IMR-90 (cell line): ENCODE data around the gene ZYX. TPM values are rescaled to one million over a fixed set of nuclear protein-coding genes. Genes with fewer than 3 reads are reported as not detected.

ENCODE experiments used
- ATAC-seq: fragments of 200-7000 bp; cut with Tn5 transposase; 2 replicates; pipeline ENCODE4 v1.9.1; 2020; ENCODE audit warnings: low read depth, mild to moderate bottlenecking, moderate library complexity
- BruUV-seq: library from RNA; stranded (reverse); fragments of 400-500 nt; replicated peaks from 2 replicates; lab custom pipeline; 2021; lab: Mats Ljungman, UMichigan
- CTCF ChIA-PET: fragments of 300-600 bp; formaldehyde crosslinking; extraction: SDS; loops from one replicate; lab custom pipeline; 2021; ENCODE audit warnings: antibody characterized with exemption; lab: Yijun Ruan, JAX
- POLR2A ChIA-PET: fragments of 300-600 bp; sonication (Branson Sonifier 250); formaldehyde crosslinking; loops from one replicate; lab custom pipeline; 2022; ENCODE audit warnings: antibody characterized with exemption; ENCODE audit not compliant: unreplicated experiment; lab: Charles Lee
- DNase-seq: peaks from one replicate; pipeline ENCODE4 v3.0.0; 2013
- H2AFZ ChIP-seq: replicated peaks from 2 replicates; pipeline ENCODE3; 2013; ENCODE audit warnings: low read length, mild to moderate bottlenecking; ENCODE audit not compliant: poor library complexity
- H2AK5ac ChIP-seq: 2 replicates; pipeline ENCODE4 v1.6.1; 2013; ENCODE audit warnings: low read depth, low read length, inconsistent platforms
- H2AK9ac ChIP-seq: replicated peaks from 2 replicates; pipeline ENCODE3; 2013; ENCODE audit warnings: mild to moderate bottlenecking, low read depth, low read length, moderate library complexity; ENCODE audit not compliant: poor library complexity
- H2BK120ac ChIP-seq: 2 replicates; pipeline ENCODE4 v1.6.1; 2013; ENCODE audit warnings: low read depth, low read length, inconsistent platforms
- H2BK15ac ChIP-seq: 3 replicates; pipeline ENCODE4 v1.6.1; 2013; ENCODE audit warnings: low read depth, low read length, inconsistent platforms
- H2BK20ac ChIP-seq: 2 replicates; pipeline ENCODE4 v1.6.1; 2013; ENCODE audit warnings: low read depth, mild to moderate bottlenecking, inconsistent platforms, low read length, moderate library complexity
- H2BK5ac ChIP-seq: 2 replicates; pipeline ENCODE4 v1.6.1; 2013; ENCODE audit warnings: mild to moderate bottlenecking, low read depth, low read length, inconsistent platforms; ENCODE audit not compliant: poor library complexity, severe bottlenecking
- H3K14ac ChIP-seq: replicated peaks from 2 replicates; pipeline ENCODE4 v1.6.1; 2013; ENCODE audit warnings: low read depth, low read length, inconsistent platforms
- H3K18ac ChIP-seq: 2 replicates; pipeline ENCODE4 v1.6.1; 2013; ENCODE audit warnings: low read depth, low read length, control low read depth
- H3K23ac ChIP-seq: 2 replicates; pipeline ENCODE4 v1.6.1; 2013; ENCODE audit warnings: low read depth, low read length, inconsistent platforms
- H3K27ac ChIP-seq: 2 replicates; pipeline ENCODE4 v1.5.1; 2013; ENCODE audit warnings: mild to moderate bottlenecking, control low read depth, low read length; ENCODE audit not compliant: insufficient read depth
- H3K27me3 ChIP-seq: 2 replicates; pipeline ENCODE4 v1.6.1; 2013; ENCODE audit warnings: low read length; ENCODE audit not compliant: control insufficient read depth, insufficient read depth
- H3K36me3 ChIP-seq: 2 replicates; pipeline ENCODE4 v1.6.1; 2013; ENCODE audit warnings: low read length, mixed read lengths; ENCODE audit not compliant: control insufficient read depth, insufficient read depth
- H3K4ac ChIP-seq: 2 replicates; pipeline ENCODE4 v1.6.1; 2013; ENCODE audit warnings: low read depth, low read length, inconsistent platforms
- H3K4me1 ChIP-seq: 2 replicates; pipeline ENCODE4 v1.6.1; 2013; ENCODE audit warnings: low read length, mixed read lengths; ENCODE audit not compliant: control insufficient read depth, insufficient read depth
- H3K4me2 ChIP-seq: 2 replicates; pipeline ENCODE4 v1.6.1; 2013; ENCODE audit warnings: low read depth, mild to moderate bottlenecking, control low read depth, low read length, moderate library complexity
- H3K4me3 ChIP-seq: 2 replicates; pipeline ENCODE4 v1.5.1; 2013; ENCODE audit warnings: low read depth, mild to moderate bottlenecking, control low read depth, low read length, moderate library complexity; ENCODE audit not compliant: insufficient read depth
- H3K56ac ChIP-seq: 2 replicates; pipeline ENCODE4 v1.6.1; 2013; ENCODE audit warnings: low read length, inconsistent platforms; ENCODE audit not compliant: insufficient read depth; ENCODE audit errors: extremely low read depth
- H3K79me1 ChIP-seq, 2 experiments: 2 replicates each; pipeline ENCODE4 v1.6.1; 2013; ENCODE audit warnings: low read length in 2 of 2, inconsistent platforms in 1 of 2, low read depth in 1 of 2
- H3K9ac ChIP-seq: 2 replicates; pipeline ENCODE4 v1.6.1; 2013; ENCODE audit warnings: low read depth, low read length, control low read depth
- H3K9me1 ChIP-seq: 2 replicates; pipeline ENCODE4 v1.6.1; 2013; ENCODE audit warnings: low read length, inconsistent platforms; ENCODE audit not compliant: insufficient read depth
- H3K9me3 ChIP-seq: 2 replicates; pipeline ENCODE4 v1.6.1; 2013; ENCODE audit warnings: low read length; ENCODE audit not compliant: control insufficient read depth, insufficient read depth
- H4K20me1 ChIP-seq: 2 replicates; pipeline ENCODE4 v1.6.1; 2013; ENCODE audit warnings: low read length, inconsistent platforms; ENCODE audit not compliant: insufficient read depth
- H4K5ac ChIP-seq: 2 replicates; pipeline ENCODE4 v1.6.1; 2013; ENCODE audit warnings: mild to moderate bottlenecking, low read depth, low read length, control low read depth
- H4K8ac ChIP-seq, 2 experiments: 2 replicates each; pipeline ENCODE4 v1.6.1; 2013; ENCODE audit warnings: low read depth in 2 of 2, low read length in 2 of 2, control low read depth in 1 of 2, inconsistent platforms in 1 of 2
- H4K91ac ChIP-seq: 2 replicates; pipeline ENCODE4 v1.6.1; 2013; ENCODE audit warnings: low read depth, low read length, inconsistent platforms; ENCODE audit not compliant: insufficient read depth
- BHLHE40 ChIP-seq: fragments of 150-350 bp; IDR thresholded peaks from 2 replicates; pipeline ENCODE4 v1.6.1; 2016; ENCODE audit warnings: mild to moderate bottlenecking, low read depth, low read length
- CEBPB ChIP-seq: IDR thresholded peaks from 2 replicates; pipeline ENCODE4 v1.6.1; 2012; ENCODE audit warnings: low read depth, low read length, improper control_type of control experiment
- CHD1 ChIP-seq: IDR thresholded peaks from 2 replicates; pipeline ENCODE4 v1.6.1; 2012; ENCODE audit warnings: low read depth, low read length, improper control_type of control experiment
- CTCF ChIP-seq: conservative IDR thresholded peaks from 2 replicates; pipeline ENCODE4 v1.5.1; 2012; ENCODE audit warnings: mild to moderate bottlenecking, low read depth, low read length, improper control_type of control experiment
- ELK1 ChIP-seq: fragments of 150-350 bp; IDR thresholded peaks from 2 replicates; pipeline ENCODE4 v1.6.1; 2016; ENCODE audit warnings: low read depth, mild to moderate bottlenecking, low read length, moderate library complexity, borderline replicate concordance
- FOS ChIP-seq: fragments of 150-350 bp; IDR thresholded peaks from 2 replicates; pipeline ENCODE4 v1.6.1; 2016; ENCODE audit warnings: low read depth, low read length
- MAZ ChIP-seq: IDR thresholded peaks from 2 replicates; pipeline ENCODE4 v1.6.1; 2012; ENCODE audit warnings: low read depth, mild to moderate bottlenecking, low read length, improper control_type of control experiment, moderate library complexity, borderline replicate concordance
- MXI1 ChIP-seq: IDR thresholded peaks from 2 replicates; pipeline ENCODE4 v1.6.1; 2012; ENCODE audit warnings: low read depth, mild to moderate bottlenecking, low read length, moderate library complexity, borderline replicate concordance
- NFE2L2 ChIP-seq: fragments of 150-350 bp; IDR thresholded peaks from 2 replicates; pipeline ENCODE4 v1.6.1; 2016; ENCODE audit warnings: low read depth, mild to moderate bottlenecking, low read length
- RAD21 ChIP-seq: IDR thresholded peaks from 2 replicates; pipeline ENCODE4 v1.6.1; 2012; ENCODE audit warnings: low read length, improper control_type of control experiment
- RCOR1 ChIP-seq: IDR thresholded peaks from 2 replicates; pipeline ENCODE4 v1.6.1; 2012; ENCODE audit warnings: mild to moderate bottlenecking, low read length, improper control_type of control experiment; ENCODE audit not compliant: insufficient replicate concordance
- RFX5 ChIP-seq: IDR thresholded peaks from 2 replicates; pipeline ENCODE4 v1.8.0; 2012; ENCODE audit warnings: low read depth, mild to moderate bottlenecking, low read length, moderate library complexity
- USF2 ChIP-seq: fragments of 150-350 bp; IDR thresholded peaks from 2 replicates; pipeline ENCODE4 v1.6.1; 2017; ENCODE audit warnings: mild to moderate bottlenecking, antibody characterized with exemption, low read length, low read depth
- WGBS, 2 experiments: methylation state at CpG; one replicate each; pipeline versions ENCODE4 v1.1.5 to v1.1.7; 2013; ENCODE audit warnings: missing lambda C conversion rate in 2 of 2; ENCODE audit not compliant: insufficient read length in 1 of 2; ENCODE audit errors: extremely low coverage in 2 of 2; 5-methylcytosine and 5-hydroxymethylcytosine counted together
- dilution Hi-C: fragments of 300-500 bp; cut with HindIII; formaldehyde crosslinking; loops from one replicate; pipeline ENCODE4 v1.14.3; 2018; ENCODE audit warnings: low sequenced_read_pairs; ENCODE audit not compliant: unreplicated experiment
- in situ Hi-C: fragments of 300-500 bp; cut with MboI; formaldehyde crosslinking; loops from 3 replicates; pipeline ENCODE4 v1.14.3; 2019; ENCODE audit warnings: low sequenced_read_pairs, inconsistent platforms, mixed read lengths
- intact Hi-C: fragments of 100-400 bp; cut with micrococcal nuclease; formaldehyde crosslinking; loops from 2 replicates; pipeline ENCODE4 v1.10.0; 2022
- polyA plus RNA-seq, 3 experiments: library from polyadenylated mRNA; depleted of rRNA; stranded (reverse); fragments of >200 nt; gene quantifications; 2 replicates each; pipeline ENCODE4 v1.2.3, GENCODE V29; 2012; ENCODE audit warnings: low replicate concordance in 1 of 3
- total RNA-seq: library from RNA; depleted of rRNA; stranded (reverse); fragments of >200 nt; gene quantifications from 2 replicates; pipeline ENCODE4 v1.2.3, GENCODE V29; 2012

Gene ZYX
- total and polyA plus RNA-seq, 2 of the 4 experiments (the other 2 are of a cell fraction) = 22.6 to 334 TPM

- no TSS peak for BruUV-seq
- ChIA-PET CTCF (interaction anchor here (1.1 kb wide), 1 partner anchor 15 kb away, joined by 4 read pairs; no protein-coding TSS in a partner anchor), POLR2A (no interaction called here)
- in situ Hi-C loops (loop anchor here (25.0 kb wide), 1 partner anchor 421 kb away; no protein-coding TSS in a partner anchor), dilution Hi-C loops (no loop called here), intact Hi-C loops (loop anchor here (5.0 kb wide), 1 partner anchor 49 kb away; no protein-coding TSS in a partner anchor)
- Histone ChIP-seq H3K56ac (no peak overlapping the region), H3K18ac (no peak overlapping the region), H2AFZ (no peak overlapping the region), H2AK9ac (no peak overlapping the region), H4K5ac (no peak overlapping the region), H4K20me1 (no peaks in the 10 kb centered on the region), H3K14ac (no peak overlapping the region), H2BK20ac (no peak overlapping the region), H3K79me1 (no peaks in the 10 kb centered on the region), H3K27me3 (no peaks in the 10 kb centered on the region), H3K4me1 (peaks cover 6% of the 10 kb centered on the region), H2AK5ac (no peak overlapping the region), H3K9me1 (no peaks in the 10 kb centered on the region), H4K91ac (no peak overlapping the region), H3K4me2 (no peak overlapping the region), H3K9me3 (no peaks in the 10 kb centered on the region), H4K8ac (no peak overlapping the region), H3K36me3 (no peaks in the 10 kb centered on the region), H3K23ac (no peak overlapping the region), H2BK5ac (no peak overlapping the region), H2BK120ac (no peak overlapping the region), H3K27ac (no peak overlapping the region), H3K9ac (no peak overlapping the region), H3K4me3 (no peak overlapping the region), H2BK15ac (no peak overlapping the region), H3K4ac (no peak overlapping the region)
- no peak for TF ChIP-seq NFE2L2
- TF ChIP-seq RAD21 = no peak
- no peak for TF ChIP-seq MAZ
- TF ChIP-seq RFX5 = no peak
- TF ChIP-seq CTCF = no peak
- TF ChIP-seq BHLHE40 = no peak
- no peak for TF ChIP-seq RCOR1
- TF ChIP-seq CHD1 = no peak
- no peak for TF ChIP-seq ELK1
- no peak for TF ChIP-seq MXI1
- no peak for TF ChIP-seq CEBPB
- no peak for TF ChIP-seq FOS
- no peak for TF ChIP-seq USF2
- no CpG with 5 or more reads among the region's 4 CpGs for WGBS, 2 experiments
- ATAC-seq (no peak), DNase-seq (no peak)
Measured at GRCh38 chr7:143433759-143434158, 52.6 kb downstream of the ZYX start.
